ENCODE data around the gene AFM. TPM values are rescaled to one million over a fixed set of nuclear protein-coding genes. Genes with fewer than 3 reads are reported as not detected.

The AFM gene
- total and polyA plus RNA-seq, 2 donors (not counting 1 experiment from before 2014, with no cell fraction given), result not detected

DNA sequence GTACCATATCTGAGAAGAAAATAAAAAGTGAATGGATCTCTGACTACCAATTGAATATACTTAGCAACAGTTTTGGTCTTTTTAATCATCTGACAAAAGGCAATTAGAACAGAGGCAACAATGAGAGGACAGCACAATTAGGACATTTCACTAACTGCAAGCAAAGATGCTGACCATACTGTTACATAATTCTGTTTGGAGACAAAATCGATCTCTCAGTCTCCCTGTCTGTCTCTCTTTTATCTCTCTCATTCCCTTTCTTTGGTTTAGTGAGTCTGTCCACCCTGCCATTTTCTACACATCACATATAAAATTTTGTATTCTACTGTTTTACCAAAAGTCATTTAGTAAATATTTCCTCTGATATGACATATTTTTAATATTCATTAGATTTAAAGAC is 2.2 kb upstream of the AFM start:
- Histone ChIP-seq H3K9ac (ENCODE audit: low read length) (no peak overlapping the region), H3K36me3 (replicated peaks in 1 of 2; ENCODE audit: control extremely low read depth in 1 of 2, control insufficient read depth in 1 of 2, extremely low read depth in 1 of 2, insufficient read depth in 2 of 2, low read length in 1 of 2) (no peaks in the 10 kb centered on the region), H3K4me3 (ENCODE audit: control extremely low read depth in 1 of 5, extremely low read depth in 1 of 5, insufficient read depth in 1 of 5, low read depth in 2 of 5, low read length in 4 of 5) (no peak overlapping the region), H4K20me1 (ENCODE audit: control insufficient read depth, insufficient read depth, low read length, poor library complexity, severe bottlenecking) (no peaks in the 10 kb centered on the region), H3K79me2 (ENCODE audit: control insufficient read depth, insufficient read depth, low read length) (no peaks in the 10 kb centered on the region), H3K27ac (ENCODE audit: low read length in 2 of 2) (no peak overlapping the region), H2AFZ (ENCODE audit: insufficient read depth, low read depth, low read length, poor library complexity, severe bottlenecking) (no peak overlapping the region), H3K27me3 (replicated peaks in 1 of 4; ENCODE audit: control extremely low read depth in 1 of 4, control insufficient read depth in 3 of 4, insufficient read depth in 4 of 4, low read length in 3 of 4) (no peaks in the 10 kb centered on the region), H3K9me3 (ENCODE audit: control extremely low read depth in 1 of 3, control insufficient read depth in 2 of 3, insufficient read depth in 1 of 3, low read length in 2 of 3) (peaks cover 0 to 19% (median 3%) of the 10 kb centered on the region in 3 donors), H3K4me1 (ENCODE audit: control insufficient read depth in 2 of 2, insufficient read depth in 2 of 2, low read length in 2 of 2) (no peaks in the 10 kb centered on the region), H3K4me2 (replicated peaks; ENCODE audit: low read depth, low read length, poor library complexity, severe bottlenecking) (no peak overlapping the region)
- no peak overlapping the region for H3K4me3 Mint-ChIP-seq
- H3K27ac Mint-ChIP-seq, result no peak overlapping the region
- ATAC-seq (ENCODE audit: low read depth) (no peak), DNase-seq (no peak)
- peaks cover 3% of the 10 kb centered on the region for H3K9me3 Mint-ChIP-seq (ENCODE audit: insufficient read depth)
- CTCF ChIA-PET, result no interaction called here
- peaks cover 13% of the 10 kb centered on the region for H3K27me3 Mint-ChIP-seq
- no peak for TF ChIP-seq EZH2 (IDR thresholded peaks at IDR 0.05; ENCODE audit: borderline replicate concordance, insufficient read depth, low read depth, low read length, poor library complexity, severe bottlenecking)
- TF ChIP-seq, protein P1, sequence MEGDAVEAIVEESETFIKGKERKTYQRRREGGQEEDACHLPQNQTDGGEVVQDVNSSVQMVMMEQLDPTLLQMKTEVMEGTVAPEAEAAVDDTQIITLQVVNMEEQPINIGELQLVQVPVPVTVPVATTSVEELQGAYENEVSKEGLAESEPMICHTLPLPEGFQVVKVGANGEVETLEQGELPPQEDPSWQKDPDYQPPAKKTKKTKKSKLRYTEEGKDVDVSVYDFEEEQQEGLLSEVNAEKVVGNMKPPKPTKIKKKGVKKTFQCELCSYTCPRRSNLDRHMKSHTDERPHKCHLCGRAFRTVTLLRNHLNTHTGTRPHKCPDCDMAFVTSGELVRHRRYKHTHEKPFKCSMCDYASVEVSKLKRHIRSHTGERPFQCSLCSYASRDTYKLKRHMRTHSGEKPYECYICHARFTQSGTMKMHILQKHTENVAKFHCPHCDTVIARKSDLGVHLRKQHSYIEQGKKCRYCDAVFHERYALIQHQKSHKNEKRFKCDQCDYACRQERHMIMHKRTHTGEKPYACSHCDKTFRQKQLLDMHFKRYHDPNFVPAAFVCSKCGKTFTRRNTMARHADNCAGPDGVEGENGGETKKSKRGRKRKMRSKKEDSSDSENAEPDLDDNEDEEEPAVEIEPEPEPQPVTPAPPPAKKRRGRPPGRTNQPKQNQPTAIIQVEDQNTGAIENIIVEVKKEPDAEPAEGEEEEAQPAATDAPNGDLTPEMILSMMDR (IDR thresholded peaks at IDR 0.05), result no peak
- H3K4me1 Mint-ChIP-seq, result no peaks in the 10 kb centered on the region
- intact Hi-C loops (cut with micrococcal nuclease), result no loop called here
- POLR2A ChIA-PET, result no interaction called here
- no CpG with 5 or more reads among the region's 1 CpG for WGBS (ENCODE audit: insufficient coverage)

DNA sequence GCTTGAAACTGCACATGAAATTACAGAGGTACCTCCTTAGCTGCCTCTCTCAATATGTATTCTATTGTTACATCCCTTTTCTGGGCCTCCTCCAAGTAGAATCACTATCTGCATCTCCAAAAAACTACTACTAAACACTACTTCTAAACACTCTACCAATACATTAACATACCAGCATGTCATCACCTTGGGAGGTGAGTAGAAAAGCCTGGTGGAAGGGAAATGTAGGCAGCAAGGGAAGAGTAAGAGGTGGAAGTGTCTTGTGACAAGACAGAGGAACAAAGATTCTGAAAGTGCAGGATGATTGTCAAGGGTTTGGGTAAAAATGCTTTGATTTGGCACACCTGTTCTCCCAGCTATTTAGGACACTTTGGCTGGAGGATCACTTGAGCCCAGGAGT is 3.5 kb downstream of the AFM start:
- H3K27me3 Mint-ChIP-seq, result peaks cover 29% of the 10 kb centered on the region
- TF ChIP-seq, protein P1 (IDR thresholded peaks at IDR 0.05), result no peak
- no peak for TF ChIP-seq EZH2 (IDR thresholded peaks at IDR 0.05; ENCODE audit: borderline replicate concordance, insufficient read depth, low read depth, low read length, poor library complexity, severe bottlenecking)
- Histone ChIP-seq H3K4me2 (replicated peaks; ENCODE audit: low read depth, low read length, poor library complexity, severe bottlenecking) (no peak overlapping the region), H3K27ac (ENCODE audit: low read length in 2 of 2) (no peak overlapping the region), H3K9me3 (ENCODE audit: control extremely low read depth in 1 of 3, control insufficient read depth in 2 of 3, insufficient read depth in 1 of 3, low read length in 2 of 3) (peaks cover 0 to 3% (median 0%) of the 10 kb centered on the region in 3 donors), H3K4me3 (ENCODE audit: control extremely low read depth in 1 of 5, extremely low read depth in 1 of 5, insufficient read depth in 1 of 5, low read depth in 2 of 5, low read length in 4 of 5) (no peak overlapping the region), H3K79me2 (ENCODE audit: control insufficient read depth, insufficient read depth, low read length) (no peaks in the 10 kb centered on the region), H3K9ac (ENCODE audit: low read length) (no peak overlapping the region), H3K4me1 (ENCODE audit: control insufficient read depth in 2 of 2, insufficient read depth in 2 of 2, low read length in 2 of 2) (no peaks in the 10 kb centered on the region), H3K36me3 (replicated peaks in 1 of 2; ENCODE audit: control extremely low read depth in 1 of 2, control insufficient read depth in 1 of 2, extremely low read depth in 1 of 2, insufficient read depth in 2 of 2, low read length in 1 of 2) (no peaks in the 10 kb centered on the region), H2AFZ (ENCODE audit: insufficient read depth, low read depth, low read length, poor library complexity, severe bottlenecking) (no peak overlapping the region), H3K27me3 (replicated peaks in 1 of 4; ENCODE audit: control extremely low read depth in 1 of 4, control insufficient read depth in 3 of 4, insufficient read depth in 4 of 4, low read length in 3 of 4) (no peaks in the 10 kb centered on the region), H4K20me1 (ENCODE audit: control insufficient read depth, insufficient read depth, low read length, poor library complexity, severe bottlenecking) (no peaks in the 10 kb centered on the region)
- H3K4me3 Mint-ChIP-seq, result no peak overlapping the region
- DNase-seq, result no peak
- no peak overlapping the region for H3K27ac Mint-ChIP-seq
- H3K9me3 Mint-ChIP-seq (ENCODE audit: insufficient read depth), result no peaks in the 10 kb centered on the region
- no peak for ATAC-seq (ENCODE audit: low read depth)
- CTCF ChIA-PET, result no interaction called here
- intact Hi-C loops (cut with micrococcal nuclease), result no loop called here
- POLR2A ChIA-PET, result no interaction called here
- no peaks in the 10 kb centered on the region for H3K4me1 Mint-ChIP-seq
